HepG2 (cell line): Measurements from ENCODE around the gene POLR1H. TPM values are rescaled to one million over a fixed set of nuclear protein-coding genes. Genes with fewer than 3 reads are reported as not detected.
A peak's percentile ranks its signal among the peaks of the same experiment; 100 is the strongest.

Experiments
- CSRNP1 ChIP-seq: sonication (generic); formaldehyde crosslinking; IDR thresholded peaks from 2 replicates; pipeline ENCODE4 v1.8.1; 2023; ENCODE audit warnings: mild to moderate bottlenecking, missing genetic modification reagents
- FOXO1 ChIP-seq: sonication (generic); formaldehyde crosslinking; IDR thresholded peaks from 2 replicates; pipeline ENCODE4 v1.4.0; 2020; ENCODE audit warnings: missing genetic modification reagents
- GABPB1 ChIP-seq: IDR thresholded peaks from 2 replicates; pipeline ENCODE4 v1.6.1; 2016; ENCODE audit warnings: mild to moderate bottlenecking, missing genetic modification reagents, moderate library complexity, missing compliant biosample characterization
- GFI1 ChIP-seq: sonication (generic); formaldehyde crosslinking; IDR thresholded peaks from 2 replicates; pipeline ENCODE4 v1.5.0; 2020; ENCODE audit warnings: missing genetic modification reagents, mild to moderate bottlenecking, borderline replicate concordance
- GLI4 ChIP-seq: sonication (generic); formaldehyde crosslinking; IDR thresholded peaks from 2 replicates; pipeline ENCODE4 v1.5.1; 2020; ENCODE audit warnings: missing genetic modification reagents, mild to moderate bottlenecking, moderate library complexity, borderline replicate concordance
- HES4 ChIP-seq: sonication (generic); formaldehyde crosslinking; IDR thresholded peaks from 2 replicates; pipeline ENCODE4 v1.9.0; 2021; ENCODE audit warnings: mild to moderate bottlenecking, missing genetic modification reagents, borderline replicate concordance
- HNF1B ChIP-seq: sonication (generic); formaldehyde crosslinking; IDR thresholded peaks from 2 replicates; pipeline ENCODE4 v1.5.1; 2020; ENCODE audit warnings: mild to moderate bottlenecking, moderate library complexity, missing genetic modification reagents
- KLF15 ChIP-seq: sonication (generic); formaldehyde crosslinking; IDR thresholded peaks from 2 replicates; pipeline ENCODE4 v1.8.1; 2023; ENCODE audit warnings: borderline replicate concordance, mild to moderate bottlenecking, inconsistent platforms, missing genetic modification reagents, mixed read lengths
- MAX ChIP-seq: IDR thresholded peaks from 2 replicates; pipeline ENCODE4 v1.6.1; 2012; ENCODE audit warnings: inconsistent platforms
- MED1 ChIP-seq: sonication (generic); formaldehyde crosslinking; IDR thresholded peaks from 2 replicates; pipeline ENCODE4 v1.4.0; 2020; ENCODE audit warnings: missing genetic modification reagents
- MTA1 ChIP-seq: sonication (generic); formaldehyde crosslinking; IDR thresholded peaks from 2 replicates; pipeline ENCODE4 v1.4.0; 2020; ENCODE audit warnings: missing genetic modification reagents, mild to moderate bottlenecking, borderline replicate concordance
- MXI1 ChIP-seq: IDR thresholded peaks from 3 replicates; pipeline ENCODE4 v1.6.1; 2012; ENCODE audit warnings: low read depth, low read length, inconsistent platforms, borderline replicate concordance
- NR0B2 ChIP-seq: sonication (generic); formaldehyde crosslinking; IDR thresholded peaks from 2 replicates; pipeline ENCODE4 v1.4.0; 2020; ENCODE audit warnings: mild to moderate bottlenecking, missing genetic modification reagents
- TRAFD1 ChIP-seq: sonication (generic); formaldehyde crosslinking; IDR thresholded peaks from 2 replicates; pipeline ENCODE4 v1.5.1; 2020; ENCODE audit warnings: missing genetic modification reagents, mild to moderate bottlenecking, borderline replicate concordance
- ZFAT ChIP-seq: sonication (generic); formaldehyde crosslinking; conservative IDR thresholded peaks from 2 replicates; pipeline ENCODE4 v1.8.1; 2023; ENCODE audit warnings: missing genetic modification reagents, inconsistent platforms
- ZNF138 ChIP-seq: sonication (generic); formaldehyde crosslinking; IDR thresholded peaks from 2 replicates; pipeline ENCODE4 v1.5.0; 2020; ENCODE audit warnings: mild to moderate bottlenecking, low read depth, missing genetic modification reagents
- ZNF17 ChIP-seq: sonication (generic); formaldehyde crosslinking; IDR thresholded peaks from 2 replicates; pipeline ENCODE4 v1.5.0; 2020; ENCODE audit warnings: mild to moderate bottlenecking, missing genetic modification reagents
- ZNF460 ChIP-seq: sonication (generic); formaldehyde crosslinking; IDR thresholded peaks from 2 replicates; pipeline ENCODE4 v1.5.1; 2020; ENCODE audit warnings: missing genetic modification reagents, mild to moderate bottlenecking, borderline replicate concordance
- ZNF543 ChIP-seq: sonication (generic); formaldehyde crosslinking; IDR thresholded peaks from 2 replicates; pipeline ENCODE4 v1.4.0; 2020; ENCODE audit warnings: mild to moderate bottlenecking, missing genetic modification reagents
- ZNF546 ChIP-seq: sonication (generic); formaldehyde crosslinking; conservative IDR thresholded peaks from 2 replicates; pipeline ENCODE4 v1.8.1; 2023; ENCODE audit warnings: mild to moderate bottlenecking, missing genetic modification reagents
- ZNF572 ChIP-seq: sonication (generic); formaldehyde crosslinking; IDR thresholded peaks from 2 replicates; pipeline ENCODE4 v1.5.1; 2020; ENCODE audit warnings: mild to moderate bottlenecking, missing genetic modification reagents
- ZNF644 ChIP-seq: IDR thresholded peaks from 2 replicates; pipeline ENCODE4 v1.6.1; 2016; ENCODE audit warnings: low read depth
- ZNF773 ChIP-seq: sonication (generic); formaldehyde crosslinking; IDR thresholded peaks from 2 replicates; pipeline ENCODE4 v1.4.0; 2020; ENCODE audit warnings: missing genetic modification reagents, borderline replicate concordance
- polyA plus RNA-seq, 8 experiments: library from polyadenylated mRNA; depleted of rRNA in 3 of 8; stranded (reverse) in 7 of 8; unstranded in 1 of 8; fragments of >200 nt; fragmentation: Illumina TruSeq in 4 of 8; extraction: Trizol in 4 of 8; gene quantifications; 2 replicates each; pipeline versions ENCODE4 v1.2.1 to v1.2.3, GENCODE V29; 2011 to 2016; ENCODE audit warnings: low read depth in 4 of 8, missing spikeins in 1 of 8, mixed read lengths in 1 of 8; ENCODE audit not compliant: insufficient read depth in 1 of 8
- total RNA-seq, 5 experiments: library from RNA; depleted of rRNA; stranded (reverse); fragments of >200 nt; fragmentation: Illumina TruSeq; extraction: Trizol; gene quantifications; 2 replicates each; pipeline ENCODE4 v1.2.3, GENCODE V29; 2016; ENCODE audit warnings: low read depth in 1 of 5

The POLR1H gene
- total and polyA plus RNA-seq, 2 of the 13 experiments (the other 11 are each of a cell fraction or from before 2014, with no cell fraction given), result 61.4 to 79.8 TPM

- TF ChIP-seq MAX (peak; percentile 71), ZNF546 (CRISPR knock-in tag) (0 out of 2 replicates have a peak, but pooled peaks have one; percentile 78), ZNF138 (CRISPR knock-in tag) (peak; percentile 88; the same call in 1 of the 2 replicates), GLI4 (CRISPR knock-in tag) (no peak), MXI1 (no peak), ZNF543 (peak; percentile 85; the same call in 1 of the 2 replicates), ZNF572 (peak; percentile 47; the same call in 1 of the 2 replicates), HNF1B (peak; percentile 22; the same call in 1 of the 2 replicates), ZFAT (0 out of 2 replicates have a peak, but pooled peaks have one; percentile 49), MTA1 (CRISPR knock-in tag) (no peak; the same call in 1 of the 2 replicates), ZNF460 (CRISPR knock-in tag) (no peak), GFI1 (no peak), HES4 (CRISPR knock-in tag) (peak; percentile 76; the same call in 1 of the 2 replicates), ZNF773 (CRISPR knock-in tag) (peak; percentile 57; the same call in 1 of the 2 replicates), GABPB1 (CRISPR knock-in tag) (peak; percentile 68), KLF15 (CRISPR knock-in tag) (peak; percentile 73; the same call in 1 of the 2 replicates), MED1 (peak; percentile 46; the same call in 1 of the 2 replicates), NR0B2 (CRISPR knock-in tag) (0 out of 2 replicates have a peak, but pooled peaks have one; percentile 47), ZNF644 (CRISPR knock-in tag) (no peak), ZNF17 (CRISPR knock-in tag) (no peak), FOXO1 (CRISPR knock-in tag) (no peak), TRAFD1 (CRISPR knock-in tag) (no peak), CSRNP1 (CRISPR knock-in tag) (peak; percentile 52)
Observed at GRCh38 chr6:30075094-30075789, 14.2 kb downstream of the POLR1H start, which contains the start of gene RNF39 (continued).
